Measurements from ENCODE around the gene KRTAP5-7. TPM values are rescaled to one million over a fixed set of nuclear protein-coding genes. Genes with fewer than 3 reads are reported as not detected.

The KRTAP5-7 gene
- total RNA-seq, 1 donor from 2014 or later = not detected

- peaks cover 1% of the 10 kb centered on the region for H3K36me3 Mint-ChIP-seq (ENCODE audit: low read depth)
- peaks cover 6% of the 10 kb centered on the region for H3K9me3 Mint-ChIP-seq (ENCODE audit: low read depth)
- no peak for DNase-seq (ENCODE audit: low spot score)
- H3K4me1 Mint-ChIP-seq (ENCODE audit: low read depth) = no peaks in the 10 kb centered on the region
- H3K27ac Mint-ChIP-seq (ENCODE audit: unreplicated experiment) = no peak overlapping the region
- H3K4me3 Mint-ChIP-seq (ENCODE audit: unreplicated experiment) = no peak overlapping the region
- no peak for TF ChIP-seq CTCF (IDR thresholded peaks at IDR 0.05)
- peaks cover 8% of the 10 kb centered on the region for H3K27me3 Mint-ChIP-seq (ENCODE audit: low read depth)
These were observed 15.3 kb downstream of the KRTAP5-7 start for GRCh38 chr11:71542382-71542781.

GRCh38 chr11:71542879-71543777 lies 16.1 kb downstream of the KRTAP5-7 start:
- peaks cover 1% of the 10 kb centered on the region for H3K36me3 Mint-ChIP-seq (ENCODE audit: low read depth)
- DNase-seq (ENCODE audit: low spot score) = no peak
- H3K4me3 Mint-ChIP-seq (ENCODE audit: unreplicated experiment) = no peak overlapping the region
- H3K4me1 Mint-ChIP-seq (ENCODE audit: low read depth) = no peaks in the 10 kb centered on the region
- H3K27me3 Mint-ChIP-seq (ENCODE audit: low read depth) = peaks cover 8% of the 10 kb centered on the region
- peaks cover 6% of the 10 kb centered on the region for H3K9me3 Mint-ChIP-seq (ENCODE audit: low read depth)
- H3K27ac Mint-ChIP-seq (ENCODE audit: unreplicated experiment) = no peak overlapping the region
- no peak for TF ChIP-seq CTCF (IDR thresholded peaks at IDR 0.05)

- DNase-seq (ENCODE audit: low spot score) = no peak
- Mint-ChIP-seq H3K4me3 (ENCODE audit: unreplicated experiment) (no peak overlapping the region), H3K27me3 (ENCODE audit: low read depth) (peaks cover 10% of the 10 kb centered on the region), H3K27ac (ENCODE audit: unreplicated experiment) (no peak overlapping the region), H3K4me1 (ENCODE audit: low read depth) (no peaks in the 10 kb centered on the region), H3K9me3 (ENCODE audit: low read depth) (peaks cover 6% of the 10 kb centered on the region), H3K36me3 (ENCODE audit: low read depth) (peaks cover 1% of the 10 kb centered on the region)
- no peak for TF ChIP-seq CTCF (IDR thresholded peaks at IDR 0.05)
These were observed 16.8 kb downstream of the KRTAP5-7 start for GRCh38 chr11:71543866-71544265.

- H3K27me3 Mint-ChIP-seq (ENCODE audit: low read depth) = peaks cover 16% of the 10 kb centered on the region
- H3K9me3 Mint-ChIP-seq (ENCODE audit: low read depth) = peaks cover 6% of the 10 kb centered on the region
- no peak for DNase-seq (ENCODE audit: low spot score)
- no peak overlapping the region for H3K4me3 Mint-ChIP-seq (ENCODE audit: unreplicated experiment)
- H3K4me1 Mint-ChIP-seq (ENCODE audit: low read depth) = no peaks in the 10 kb centered on the region
- H3K27ac Mint-ChIP-seq (ENCODE audit: unreplicated experiment) = no peak overlapping the region
- TF ChIP-seq CTCF (IDR thresholded peaks at IDR 0.05) = no peak
- H3K36me3 Mint-ChIP-seq (ENCODE audit: low read depth) = peaks cover 1% of the 10 kb centered on the region
These were observed 17.6 kb downstream of the KRTAP5-7 start for GRCh38 chr11:71544525-71545214.

- Mint-ChIP-seq H3K4me1 (ENCODE audit: low read depth) (no peaks in the 10 kb centered on the region), H3K36me3 (ENCODE audit: low read depth) (peaks cover 1% of the 10 kb centered on the region), H3K27me3 (ENCODE audit: low read depth) (peaks cover 21% of the 10 kb centered on the region), H3K4me3 (ENCODE audit: unreplicated experiment) (no peak overlapping the region), H3K9me3 (ENCODE audit: low read depth) (peaks cover 6% of the 10 kb centered on the region), H3K27ac (ENCODE audit: unreplicated experiment) (no peak overlapping the region)
- TF ChIP-seq CTCF (IDR thresholded peaks at IDR 0.05) = no peak
- no peak for DNase-seq (ENCODE audit: low spot score)
These were observed 18.4 kb downstream of the KRTAP5-7 start for GRCh38 chr11:71545405-71545966.

All from chondrocyte (in vitro differentiated cells).